Suprapubic skin (tissue), 4 donors: ENCODE measurements around the gene OR1J4. TPM values are rescaled to one million over a fixed set of nuclear protein-coding genes. Genes with fewer than 3 reads are reported as not detected.

ENCODE experiments used
- DNase-seq, 2 donors: peaks; one replicate each; pipeline ENCODE4 v3.0.0-alpha.2; 2019; ENCODE audit warnings: low spot score in 2 of 2
- H3K27ac ChIP-seq: fragments of 200-600 bp; sonication (generic); one replicate; pipeline ENCODE4 v1.5.1; 2019
- H3K27me3 ChIP-seq: fragments of 200-600 bp; sonication (generic); one replicate; pipeline ENCODE4 v1.5.1; 2019
- H3K36me3 ChIP-seq: fragments of 200-600 bp; sonication (generic); one replicate; pipeline ENCODE4 v1.5.1; 2019
- H3K4me1 ChIP-seq: fragments of 200-600 bp; sonication (generic); one replicate; pipeline ENCODE4 v1.5.1; 2019
- H3K4me3 ChIP-seq: fragments of 200-600 bp; sonication (generic); one replicate; pipeline ENCODE4 v1.5.1; 2019; ENCODE audit warnings: mild to moderate bottlenecking
- H3K9me3 ChIP-seq: fragments of 200-600 bp; sonication (generic); one replicate; pipeline ENCODE4 v1.5.1; 2019
- CTCF ChIP-seq, 2 donors: fragments of 200-600 bp in 1 of 2; fragments of 450-650 bp in 1 of 2; sonication (generic) in 1 of 2; IDR thresholded peaks; one replicate each; pipeline ENCODE4 v1.5.1; 2016 to 2019; ENCODE audit warnings: antibody characterized with exemption in 2 of 2, mild to moderate bottlenecking in 1 of 2, moderate library complexity in 1 of 2
- EP300 ChIP-seq: sonication (generic); formaldehyde crosslinking; IDR thresholded peaks from one replicate; pipeline ENCODE4 v1.6.1; 2017; ENCODE audit warnings: antibody characterized with exemption
- POLR2A ChIP-seq, 2 donors: fragments of 450-650 bp; IDR thresholded peaks; one replicate each; pipeline ENCODE4 v1.6.1; 2017; ENCODE audit warnings: antibody characterized with exemption in 2 of 2, mild to moderate bottlenecking in 2 of 2, moderate library complexity in 2 of 2
- POLR2AphosphoS5 ChIP-seq, 3 donors: sonication (generic); formaldehyde crosslinking; IDR thresholded peaks; one replicate each; pipeline ENCODE4 v1.6.1; 2017; ENCODE audit warnings: antibody characterized with exemption in 3 of 3
- WGBS: methylation state at CpG from one replicate; pipeline ENCODE4 v1.1.5; 2018; 5-methylcytosine and 5-hydroxymethylcytosine counted together
- total RNA-seq, 4 donors: library from RNA; depleted of rRNA; stranded (reverse); fragments of >200 nt; gene quantifications; one replicate each; pipeline ENCODE4 v1.1.0, GENCODE V29; 2016

The OR1J4 gene
- total RNA-seq, 4 donors from 2014 or later: not detected

- H3K27ac ChIP-seq: no peak overlapping the region
- no peaks in the 10 kb centered on the region for H3K4me1 ChIP-seq
- no peak overlapping the region for H3K4me3 ChIP-seq
- no peak for DNase-seq
- no peaks in the 10 kb centered on the region for H3K27me3 ChIP-seq
- TF ChIP-seq POLR2AphosphoS5 (IDR thresholded peaks at IDR 0.05): no peak
- no peaks in the 10 kb centered on the region for H3K9me3 ChIP-seq
- 64% methylated on average over 2 of the region's 2 CpGs for WGBS
- H3K36me3 ChIP-seq: no peaks in the 10 kb centered on the region
Observed at GRCh38 chr9:122538757-122539156, 19.8 kb downstream of the OR1J4 start.

- Histone ChIP-seq H3K27ac (no peak overlapping the region), H3K4me3 (no peak overlapping the region), H3K9me3 (no peaks in the 10 kb centered on the region), H3K4me1 (no peaks in the 10 kb centered on the region), H3K27me3 (no peaks in the 10 kb centered on the region), H3K36me3 (no peaks in the 10 kb centered on the region)
- DNase-seq: no peak
- WGBS: 58% methylated on average over 8 of the region's 8 CpGs
- TF ChIP-seq POLR2AphosphoS5 (IDR thresholded peaks at IDR 0.05) (no peak), EP300 (no peak), POLR2A (IDR thresholded peaks at IDR 0.05) (no peak), CTCF (IDR thresholded peaks at IDR 0.05) (no peak)
Observed at GRCh38 chr9:122546196-122546595, 27.3 kb downstream of the OR1J4 start.

- WGBS: 56% methylated on average over 5 of the region's 5 CpGs
- Histone ChIP-seq H3K4me3 (no peak overlapping the region), H3K36me3 (no peaks in the 10 kb centered on the region), H3K4me1 (no peaks in the 10 kb centered on the region), H3K27ac (no peak overlapping the region), H3K27me3 (no peaks in the 10 kb centered on the region), H3K9me3 (no peaks in the 10 kb centered on the region)
- DNase-seq: no peak
- TF ChIP-seq EP300 (no peak), POLR2AphosphoS5 (IDR thresholded peaks at IDR 0.05) (no peak), POLR2A (IDR thresholded peaks at IDR 0.05) (no peak)
Observed at GRCh38 chr9:122551371-122551770, 32.4 kb downstream of the OR1J4 start.

- TF ChIP-seq CTCF (IDR thresholded peaks at IDR 0.05) (no peak), EP300 (no peak), POLR2AphosphoS5 (IDR thresholded peaks at IDR 0.05) (no peak), POLR2A (IDR thresholded peaks at IDR 0.05) (no peak)
- H3K9me3 ChIP-seq: no peaks in the 10 kb centered on the region
- 54% methylated on average over 2 of the region's 2 CpGs for WGBS
- H3K27ac ChIP-seq: no peak within 1 kb of the TSS
- no peaks in the 10 kb centered on the region for H3K36me3 ChIP-seq
- H3K27me3 ChIP-seq: no peaks in the 10 kb centered on the region
- no peaks in the 10 kb centered on the region for H3K4me1 ChIP-seq
- no peak for DNase-seq
- no peak within 1 kb of the TSS for H3K4me3 ChIP-seq
Observed at GRCh38 chr9:122552812-122553211, 33.9 kb downstream of the OR1J4 start, which contains the start of gene OR1N2. OR1N2 (plus strand) TSS chr9:122553112; CDS start chr9:122553212, 100 bp downstream.

- Histone ChIP-seq H3K27me3 (no peaks in the 10 kb centered on the region), H3K27ac (no peak overlapping the region), H3K4me3 (no peak overlapping the region), H3K9me3 (no peaks in the 10 kb centered on the region), H3K4me1 (no peaks in the 10 kb centered on the region), H3K36me3 (no peaks in the 10 kb centered on the region)
- no peak for DNase-seq
- WGBS: 83% methylated on average over 4 of the region's 4 CpGs
- no peak for TF ChIP-seq CTCF (IDR thresholded peaks at IDR 0.05)
- no peak for TF ChIP-seq EP300
- no peak for TF ChIP-seq POLR2AphosphoS5 (IDR thresholded peaks at IDR 0.05)
- no peak for TF ChIP-seq POLR2A (IDR thresholded peaks at IDR 0.05)
Observed at GRCh38 chr9:122561446-122561845, 42.5 kb downstream of the OR1J4 start.

GRCh38 chr9:122562134-122562760 lies 43.3 kb downstream of the OR1J4 start:
- Histone ChIP-seq H3K4me1 (no peaks in the 10 kb centered on the region), H3K27me3 (no peaks in the 10 kb centered on the region), H3K4me3 (no peak overlapping the region), H3K36me3 (no peaks in the 10 kb centered on the region), H3K9me3 (no peaks in the 10 kb centered on the region), H3K27ac (no peak overlapping the region)
- 51% methylated on average over 6 of the region's 9 CpGs for WGBS
- no peak for DNase-seq
- TF ChIP-seq POLR2A (IDR thresholded peaks at IDR 0.05) (no peak), POLR2AphosphoS5 (IDR thresholded peaks at IDR 0.05) (no peak), EP300 (no peak), CTCF (IDR thresholded peaks at IDR 0.05) (no peak)
